GM19328 (cell line): ENCODE data around the gene TWNK.
"Not testable (repeated sequence)": the region's sequence is repeated elsewhere in the genome, so short reads cannot be mapped to it uniquely, and the experiment has no call there.

Source experiments
- ATAC-seq: cut with Tn5 transposase; IDR thresholded peaks from one replicate; pipeline ENCODE4 v1.9.1; 2021; ENCODE audit warnings: mild to moderate bottlenecking, moderate library complexity; ENCODE audit not compliant: unreplicated experiment

Gene TWNK

GRCh38 chr10:100972904-100973535 lies 14.3 kb upstream of the TWNK start:
- ATAC-seq: no peak

DNA sequence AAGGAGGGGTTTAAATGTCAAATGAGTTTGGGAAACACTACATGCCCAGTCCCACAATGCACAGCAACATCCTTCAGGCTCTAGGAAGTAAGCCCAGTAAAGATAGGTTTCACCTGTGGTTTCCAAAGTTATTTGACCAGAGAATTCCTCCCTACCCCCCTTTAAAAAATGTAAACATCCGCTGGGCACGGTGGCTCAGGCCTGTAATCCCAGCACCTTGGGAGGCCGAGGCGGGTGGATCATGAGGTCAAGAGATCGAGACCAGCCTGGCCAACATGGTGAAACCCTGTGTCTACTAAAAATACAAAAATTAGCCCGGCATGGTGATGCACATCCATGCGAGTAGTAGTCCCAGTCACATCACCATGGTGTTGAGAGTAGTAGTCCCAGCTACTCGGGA lies 11.9 kb upstream of the TWNK start:
- ATAC-seq: not testable (repeated sequence)

GRCh38 chr10:100976906-100977305 lies 10.4 kb upstream of the TWNK start:
- no peak for ATAC-seq

- no peak for ATAC-seq
These were observed 9.9 kb upstream of the TWNK start for GRCh38 chr10:100977436-100977835.

GRCh38 chr10:100978121-100978900 lies 9.0 kb upstream of the TWNK start:
- no peak for ATAC-seq

DNA sequence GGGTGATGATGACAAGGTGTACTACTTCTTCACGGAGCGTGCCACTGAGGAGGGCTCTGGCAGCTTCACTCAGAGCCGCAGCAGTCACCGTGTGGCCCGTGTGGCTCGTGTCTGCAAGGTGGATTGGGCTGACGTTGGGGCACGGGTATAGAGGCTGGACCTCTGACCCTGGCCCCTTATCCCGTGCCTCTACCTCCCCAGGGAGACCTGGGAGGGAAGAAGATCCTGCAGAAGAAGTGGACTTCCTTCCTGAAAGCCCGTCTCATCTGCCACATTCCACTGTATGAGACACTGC lies 8.5 kb upstream of the TWNK start:
- no peak for ATAC-seq

- ATAC-seq: no peak
These were observed 7.5 kb upstream of the TWNK start for GRCh38 chr10:100979791-100980272.

DNA sequence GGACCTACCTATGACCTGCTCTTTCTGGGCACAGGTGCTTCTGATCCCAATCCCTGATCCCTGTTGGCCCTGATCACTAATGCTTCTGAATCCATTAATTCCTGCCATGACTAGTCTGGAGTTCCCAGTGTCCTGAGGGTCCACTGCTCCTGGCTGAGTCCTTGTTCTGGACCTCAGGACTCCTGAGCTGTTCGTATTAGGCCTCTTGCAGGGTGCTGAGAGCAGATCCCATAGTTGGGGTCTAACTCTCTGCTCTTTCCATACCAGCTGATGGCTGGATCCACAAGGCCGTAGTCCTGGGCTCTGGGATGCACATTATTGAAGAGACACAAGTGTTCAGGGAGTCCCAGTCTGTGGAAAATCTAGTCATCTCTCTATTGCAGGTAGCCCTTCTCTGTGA lies 7.0 kb upstream of the TWNK start:
- ATAC-seq: no peak

- no peak for ATAC-seq
These were observed 6.6 kb upstream of the TWNK start for GRCh38 chr10:100980711-100981110.

DNA sequence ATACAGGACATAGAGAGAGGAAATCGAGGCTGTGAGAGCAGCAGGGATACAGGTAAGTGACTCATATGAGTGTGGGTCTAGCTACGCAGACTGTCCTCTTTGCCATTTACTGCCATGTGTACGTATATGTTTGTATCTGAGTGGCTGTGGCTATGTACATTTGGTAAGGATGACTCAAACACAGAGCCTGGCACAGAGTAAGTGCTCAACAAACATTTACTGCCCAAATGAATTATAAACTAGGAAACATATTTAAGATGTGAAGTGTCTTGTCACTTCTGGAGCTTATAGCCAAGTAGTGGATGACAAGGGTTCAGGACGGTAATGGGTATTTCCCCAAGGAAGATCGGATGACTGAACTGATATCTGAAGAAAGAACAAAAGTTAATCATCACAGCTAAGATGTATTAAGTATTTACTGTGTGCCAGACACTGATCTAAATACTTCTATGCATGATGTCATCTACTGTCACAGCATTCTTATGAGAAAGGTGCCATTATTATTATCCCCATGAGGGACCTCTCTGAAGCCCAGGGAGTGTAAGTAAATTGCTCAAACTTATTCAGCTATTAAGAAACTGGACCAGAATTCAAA lies 6.1 kb upstream of the TWNK start:
- ATAC-seq: no peak

DNA sequence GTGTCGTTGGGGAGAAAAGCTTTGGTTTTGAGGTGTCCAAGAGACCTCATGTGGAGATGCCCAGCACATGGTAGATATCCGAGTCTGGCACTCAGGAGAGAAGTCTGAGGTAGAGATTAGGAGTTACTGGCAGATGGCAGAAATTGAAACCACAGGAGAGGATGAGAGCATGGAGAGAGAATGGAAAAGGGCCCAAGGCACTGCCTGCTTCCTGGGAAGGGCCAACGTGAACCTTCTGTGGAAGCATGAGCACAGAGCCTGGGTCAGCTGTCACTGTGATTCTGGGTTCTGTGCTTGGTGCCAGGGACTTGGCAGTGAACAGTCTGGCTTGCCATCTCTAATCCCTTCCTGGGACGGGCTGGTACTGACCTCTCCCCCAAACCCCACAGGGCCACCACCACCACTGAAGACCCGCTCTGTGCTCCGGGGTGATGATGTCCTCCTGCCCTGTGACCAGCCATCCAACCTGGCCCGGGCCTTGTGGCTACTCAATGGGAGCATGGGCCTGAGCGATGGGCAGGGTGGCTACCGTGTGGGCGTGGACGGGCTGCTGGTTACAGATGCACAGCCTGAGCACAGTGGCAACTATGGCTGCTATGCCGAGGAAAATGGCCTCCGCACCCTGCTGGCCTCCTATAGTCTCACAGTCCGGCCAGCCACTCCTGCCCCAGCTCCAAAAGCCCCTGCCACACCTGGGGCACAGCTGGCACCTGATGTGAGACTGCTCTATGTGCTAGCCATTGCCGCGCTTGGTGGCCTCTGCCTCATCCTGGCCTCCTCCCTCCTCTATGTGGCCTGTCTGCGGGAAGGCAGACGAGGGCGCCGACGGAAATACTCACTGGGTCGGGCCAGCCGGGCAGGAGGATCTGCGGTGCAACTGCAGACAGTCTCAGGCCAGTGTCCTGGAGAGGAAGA lies 4.2 kb upstream of the TWNK start:
- ATAC-seq: no peak

DNA sequence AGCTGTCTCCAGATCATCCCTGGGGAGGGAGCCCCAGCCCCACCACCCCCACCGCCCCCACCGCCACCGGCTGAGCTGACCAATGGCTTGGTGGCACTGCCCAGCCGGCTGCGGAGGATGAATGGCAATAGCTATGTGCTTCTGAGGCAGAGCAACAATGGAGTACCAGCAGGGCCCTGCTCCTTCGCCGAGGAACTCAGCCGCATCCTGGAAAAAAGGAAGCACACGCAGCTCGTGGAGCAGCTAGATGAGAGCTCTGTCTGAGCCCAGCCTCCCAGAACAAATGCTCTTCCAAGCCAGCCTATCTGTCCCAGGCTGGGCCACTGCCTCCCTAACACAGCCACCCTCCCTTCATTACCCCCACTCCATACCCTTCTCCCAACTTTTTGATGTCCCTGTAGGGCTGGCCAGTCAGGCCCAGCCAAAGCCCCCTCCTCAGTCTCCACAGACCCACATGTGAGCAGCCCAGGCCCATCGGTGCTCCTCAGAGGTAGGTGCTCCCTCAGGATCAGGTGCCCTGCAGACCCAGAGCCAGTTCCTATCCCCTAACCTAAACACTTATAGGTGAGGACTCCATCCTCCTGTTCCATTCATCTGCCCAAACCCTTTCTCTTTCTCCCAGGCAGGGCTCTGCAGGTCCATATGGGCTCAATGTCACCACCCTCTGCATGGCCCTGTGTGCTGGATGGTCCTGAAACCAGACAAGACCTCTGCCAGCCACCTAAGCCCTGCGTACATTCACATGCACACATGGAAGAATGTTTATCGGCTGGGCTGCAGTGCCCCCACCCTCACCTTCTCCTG lies 3.3 kb upstream of the TWNK start:
- ATAC-seq: no peak

DNA sequence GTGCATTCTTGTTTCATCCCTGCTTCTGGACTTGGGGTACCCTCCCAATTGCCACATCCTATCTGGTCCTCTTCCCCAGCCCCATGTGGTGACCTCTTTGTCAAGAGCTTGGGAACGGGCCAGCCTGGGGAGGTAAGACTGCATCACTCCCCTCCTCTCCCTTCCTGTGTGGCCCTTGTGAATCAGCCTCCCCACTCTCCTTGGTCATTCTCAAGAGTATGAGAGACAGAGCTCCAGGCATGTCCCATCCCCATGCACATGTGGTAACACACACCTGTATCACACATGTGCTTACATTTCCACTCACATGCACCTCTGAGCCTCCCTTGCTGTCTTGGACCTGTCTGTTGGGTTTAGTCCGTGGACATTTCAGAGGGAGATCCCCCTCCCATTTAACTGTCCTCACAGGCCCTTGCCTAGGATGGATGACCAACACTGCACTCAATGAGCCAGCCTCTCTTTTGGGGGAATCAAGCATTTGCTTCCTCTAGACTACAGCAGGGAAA lies 2.6 kb upstream of the TWNK start:
- ATAC-seq: no peak

DNA sequence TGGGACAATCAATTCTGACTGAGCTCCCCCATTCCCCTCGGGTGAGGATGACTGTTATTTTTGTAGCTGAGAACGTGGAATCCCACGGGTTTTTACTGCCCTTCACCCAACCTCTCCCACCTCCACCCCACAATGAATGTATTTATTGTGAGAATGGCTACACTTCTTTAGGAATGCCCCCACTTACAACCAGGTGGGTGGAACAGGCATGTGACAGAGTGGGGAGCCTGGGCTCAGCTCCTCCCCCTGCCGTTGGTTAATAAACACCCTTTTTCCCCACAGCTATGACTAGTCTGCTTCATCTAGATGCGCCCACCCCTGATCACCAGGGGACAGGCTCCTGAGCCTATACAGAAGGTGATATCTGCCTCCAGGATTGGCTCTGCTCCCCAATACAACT lies 2.0 kb upstream of the TWNK start:
- no peak for ATAC-seq

DNA sequence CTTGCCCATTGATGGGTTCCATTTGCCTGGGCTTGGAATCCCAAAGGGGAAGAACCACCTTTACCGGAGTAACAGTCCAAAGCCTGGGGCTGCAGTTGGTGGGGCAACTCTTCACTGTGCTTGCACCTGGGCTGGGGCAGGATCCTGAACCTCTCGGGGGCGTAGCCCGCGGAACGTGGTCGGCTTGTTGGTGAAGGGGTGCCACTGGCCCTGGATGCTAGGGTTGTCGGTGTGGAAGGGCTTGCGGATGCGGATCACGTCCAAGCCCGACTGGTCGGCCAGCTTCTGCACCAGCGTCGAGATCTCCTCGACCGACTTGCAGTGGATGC lies 756 bp upstream of the TWNK start:
- no peak for ATAC-seq

GRCh38 chr10:100987685-100988049 lies 324 bp downstream of the TWNK start:
- no peak for ATAC-seq

DNA sequence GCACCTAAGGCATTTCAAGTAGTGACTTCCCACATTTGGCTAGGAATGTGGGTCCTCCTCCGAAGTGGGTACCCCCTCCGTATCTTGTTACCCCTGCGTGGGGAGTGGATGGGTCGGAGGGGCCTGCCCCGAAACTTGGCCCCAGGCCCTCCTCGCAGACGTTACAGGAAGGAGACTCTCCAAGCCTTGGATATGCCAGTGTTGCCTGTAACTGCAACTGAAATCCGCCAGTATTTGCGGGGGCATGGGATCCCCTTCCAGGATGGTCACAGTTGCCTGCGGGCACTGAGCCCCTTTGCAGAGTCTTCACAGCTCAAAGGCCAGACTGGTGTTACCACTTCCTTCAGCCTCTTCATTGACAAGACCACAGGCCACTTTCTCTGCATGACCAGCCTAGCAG lies 823 bp downstream of the TWNK start:
- ATAC-seq: no peak

DNA sequence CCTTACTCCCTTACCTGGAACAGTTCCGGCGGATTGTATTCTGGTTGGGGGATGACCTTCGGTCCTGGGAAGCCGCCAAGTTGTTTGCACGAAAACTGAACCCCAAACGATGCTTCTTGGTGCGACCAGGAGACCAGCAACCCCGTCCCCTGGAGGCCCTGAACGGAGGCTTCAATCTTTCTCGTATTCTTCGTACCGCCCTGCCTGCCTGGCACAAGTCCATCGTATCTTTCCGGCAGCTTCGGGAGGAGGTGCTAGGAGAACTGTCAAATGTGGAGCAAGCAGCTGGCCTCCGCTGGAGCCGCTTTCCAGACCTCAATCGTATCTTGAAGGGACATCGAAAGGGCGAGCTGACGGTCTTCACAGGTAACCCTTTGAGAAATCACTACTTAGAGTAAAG lies 1.7 kb downstream of the TWNK start:
- no peak for ATAC-seq

GRCh38 chr10:100993986-100994708 lies 6.8 kb downstream of the TWNK start:
- ATAC-seq: no peak

GRCh38 chr10:100995181-100995580 lies 7.8 kb downstream of the TWNK start:
- no peak for ATAC-seq
